Hematopoietic multipotent progenitor cell treated with erythropoietin and hydrocortisone succinate and interleukin-3 and kit ligand, for 6 days (in vitro differentiated cells): ENCODE results near the gene FBXO38.
A peak's percentile ranks its signal among the peaks of the same experiment; 100 is the strongest.

Experiments
- DNase-seq: peaks from one replicate; pipeline ENCODE4 v3.0.0-alpha.2; 2015

The FBXO38 gene

DNA sequence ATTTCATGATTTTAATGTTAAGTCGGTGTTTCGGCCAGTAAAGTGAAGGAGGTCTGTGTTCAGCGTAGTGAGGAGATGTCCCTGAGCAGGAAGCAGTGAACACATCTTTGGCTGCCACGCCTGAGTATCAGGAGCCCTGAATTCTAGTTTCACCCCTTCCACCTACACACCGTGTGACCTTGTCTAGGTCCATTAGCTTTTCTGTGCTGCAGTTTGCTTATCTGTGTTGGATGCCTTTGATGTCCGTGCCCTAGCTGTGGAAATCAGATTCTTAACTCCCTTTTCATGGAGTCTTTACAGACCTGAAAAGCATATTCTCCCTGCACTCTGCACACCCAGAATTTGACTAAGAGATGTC is 601 bp downstream of the FBXO38 start:
- DNase-seq, result peak; percentile 22

DNA sequence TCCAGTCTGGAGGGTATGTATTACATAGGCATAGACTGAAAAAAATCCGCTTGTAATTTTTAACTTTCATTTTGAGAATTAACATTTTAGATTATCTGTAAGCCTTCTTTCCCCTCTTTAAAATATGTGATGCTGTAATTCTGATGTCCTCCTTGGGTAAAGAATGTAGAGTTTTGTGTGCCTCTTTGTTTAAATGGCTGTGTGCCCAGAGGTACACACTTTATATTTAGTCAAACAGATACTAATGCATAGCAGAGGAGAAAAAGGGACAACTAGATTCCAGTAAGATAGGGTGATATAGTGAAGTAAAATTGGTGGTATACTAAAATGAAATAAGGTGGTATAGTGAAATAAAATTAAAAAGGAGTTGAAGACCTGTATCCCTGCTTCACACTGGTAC is 1.3 kb downstream of the FBXO38 start:
- no peak for DNase-seq

DNA sequence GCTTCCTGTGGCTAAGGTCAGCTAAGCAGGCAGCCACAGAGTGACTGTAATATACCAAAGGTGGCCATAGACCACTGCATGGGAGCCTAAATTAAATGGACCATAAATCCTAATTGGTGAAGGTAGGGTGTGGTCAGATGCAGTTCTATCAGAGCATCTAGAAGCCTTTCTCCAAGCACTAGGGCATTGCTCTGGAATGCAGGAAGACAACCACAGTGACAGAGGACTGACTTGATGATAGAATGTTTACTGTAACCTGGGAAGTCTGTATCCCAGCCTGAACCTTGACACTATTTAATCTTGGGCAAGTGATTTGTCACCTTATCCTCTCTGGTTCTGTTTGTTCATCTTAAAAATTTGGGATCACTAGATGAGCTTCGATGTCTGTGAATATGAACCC is 2.3 kb downstream of the FBXO38 start:
- no peak for DNase-seq

DNA sequence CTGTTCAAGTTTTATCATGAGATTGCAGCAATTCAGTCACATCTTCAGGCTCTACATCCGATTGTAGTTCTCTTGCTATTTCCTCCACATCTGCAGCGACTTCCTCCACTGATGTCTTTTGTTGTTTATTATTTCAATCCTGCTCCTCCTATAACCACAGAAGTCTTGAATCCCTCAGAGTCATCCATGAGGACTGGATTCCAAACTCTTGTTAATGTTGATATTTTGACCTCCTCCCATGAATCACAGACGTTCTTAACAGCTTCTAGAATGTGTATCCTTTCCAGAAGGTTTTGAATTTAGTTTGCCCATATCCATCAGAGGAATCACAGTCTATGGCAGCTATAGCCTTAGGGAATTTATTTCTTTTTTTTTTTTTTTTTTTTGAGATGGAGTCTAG is 3.6 kb downstream of the FBXO38 start:
- no peak for DNase-seq

DNA sequence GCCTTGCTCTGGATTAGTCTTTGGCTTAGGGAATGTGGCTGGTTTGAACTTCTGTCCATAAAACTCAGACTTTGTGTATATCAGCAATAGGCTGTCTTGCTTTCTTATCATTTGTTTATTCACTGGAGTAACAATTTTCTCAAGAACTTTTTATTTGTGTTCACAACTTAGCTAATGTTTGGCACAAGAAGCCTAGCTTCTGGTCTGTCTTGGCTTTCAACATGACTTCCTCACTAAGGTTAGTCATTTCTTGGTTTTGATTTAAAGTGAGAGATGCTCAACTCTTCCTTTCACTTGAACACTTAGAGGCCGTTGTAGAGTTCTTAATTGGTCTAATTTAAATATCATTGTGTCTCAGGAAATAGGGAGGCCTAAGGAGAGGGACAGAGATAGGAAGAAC is 4.9 kb downstream of the FBXO38 start:
- DNase-seq, result no peak

DNA sequence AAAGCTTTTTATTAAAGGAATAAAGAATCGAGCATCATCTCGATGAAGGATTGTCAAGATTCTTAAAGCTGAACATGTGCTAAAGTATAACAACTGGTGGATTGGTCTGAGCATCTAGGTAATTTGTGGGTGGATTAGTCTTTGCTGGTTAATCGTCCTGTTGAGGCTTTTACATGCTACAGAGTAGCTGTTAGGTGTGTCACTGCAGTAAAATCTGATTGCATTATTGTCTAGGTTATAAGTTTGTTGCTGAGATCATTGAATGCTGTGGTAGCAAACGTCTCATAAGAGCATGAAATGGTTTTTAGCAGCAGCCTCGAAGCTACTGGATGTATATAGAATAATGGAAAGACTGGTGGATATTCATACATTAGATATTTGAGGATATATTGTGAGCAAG is 7.2 kb downstream of the FBXO38 start:
- no peak for DNase-seq

DNA sequence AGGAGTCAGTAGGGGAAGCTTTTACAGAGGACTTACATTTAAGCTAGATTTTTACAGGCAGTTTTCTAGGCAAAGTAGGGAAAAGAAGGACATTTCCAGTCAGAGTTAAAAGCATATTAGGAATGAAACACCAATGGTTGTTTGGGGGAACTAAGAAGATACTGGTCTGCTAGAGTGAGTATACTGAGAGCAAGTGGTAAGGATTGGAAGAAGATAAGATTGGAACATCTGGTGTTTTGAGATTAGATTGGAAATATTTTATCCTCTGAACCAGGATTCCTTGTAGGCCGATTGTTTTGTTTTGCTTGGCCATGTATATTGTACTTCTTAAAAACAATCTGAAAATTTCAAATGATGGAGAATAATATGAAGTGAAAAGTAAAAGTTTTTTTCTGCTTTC is 7.7 kb downstream of the FBXO38 start:
- DNase-seq, result peak; percentile 14

DNA sequence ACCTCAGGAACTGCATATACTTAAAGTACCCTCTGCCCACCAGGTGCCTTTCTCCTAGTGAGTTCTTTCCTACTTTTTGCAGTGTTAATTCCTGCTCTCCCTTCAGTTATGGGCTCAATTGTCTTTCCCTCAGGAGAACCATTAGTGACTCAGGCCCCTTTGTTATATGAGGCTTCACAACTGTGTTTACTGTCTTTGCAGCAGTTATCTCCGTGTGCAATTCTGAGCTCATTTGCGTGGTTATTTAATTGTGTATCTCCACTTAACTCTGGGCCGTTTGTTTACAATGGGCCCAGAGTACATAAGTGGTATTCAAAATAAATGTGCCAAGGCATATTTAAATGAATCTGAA is 9.6 kb downstream of the FBXO38 start:
- no peak for DNase-seq

DNA sequence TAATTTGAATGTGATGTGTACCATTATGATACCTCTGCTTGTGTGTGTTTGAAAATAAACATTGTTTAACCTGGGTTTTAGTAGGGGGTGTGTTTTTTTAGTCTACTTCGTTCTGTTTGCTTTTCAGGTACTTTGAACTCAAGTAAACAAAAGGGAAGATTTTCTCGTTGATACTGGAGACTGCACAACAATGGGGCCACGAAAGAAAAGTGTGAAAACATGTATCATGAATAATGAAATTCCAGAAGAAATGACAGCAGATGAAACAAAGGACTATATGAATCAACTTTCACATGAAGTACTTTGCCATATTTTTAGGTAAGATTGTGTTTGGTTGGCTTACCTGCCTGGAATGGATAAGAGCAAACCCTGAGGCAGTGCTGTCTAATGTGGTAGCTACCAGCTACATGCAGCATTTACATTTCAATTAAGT is 10.8 kb downstream of the FBXO38 start:
- no peak for DNase-seq

DNA sequence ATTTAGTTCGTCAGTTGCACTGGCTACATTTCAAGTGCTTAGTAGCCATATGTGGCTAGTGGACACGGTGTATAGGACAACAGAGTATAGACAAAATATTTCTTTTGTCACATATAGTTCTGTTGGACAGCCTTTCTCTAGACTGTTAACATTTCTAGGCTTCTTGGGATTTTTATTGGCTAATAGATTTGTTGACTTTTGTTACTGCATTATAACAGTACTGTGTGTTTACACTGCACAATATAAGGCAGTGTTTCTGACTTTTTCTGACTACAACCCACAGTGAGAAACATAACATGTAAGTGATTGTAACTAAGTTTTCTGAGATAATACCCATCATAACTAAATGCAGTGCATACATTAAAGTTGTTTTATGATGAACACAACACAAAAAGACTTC is 11.3 kb downstream of the FBXO38 start:
- no peak for DNase-seq

DNA sequence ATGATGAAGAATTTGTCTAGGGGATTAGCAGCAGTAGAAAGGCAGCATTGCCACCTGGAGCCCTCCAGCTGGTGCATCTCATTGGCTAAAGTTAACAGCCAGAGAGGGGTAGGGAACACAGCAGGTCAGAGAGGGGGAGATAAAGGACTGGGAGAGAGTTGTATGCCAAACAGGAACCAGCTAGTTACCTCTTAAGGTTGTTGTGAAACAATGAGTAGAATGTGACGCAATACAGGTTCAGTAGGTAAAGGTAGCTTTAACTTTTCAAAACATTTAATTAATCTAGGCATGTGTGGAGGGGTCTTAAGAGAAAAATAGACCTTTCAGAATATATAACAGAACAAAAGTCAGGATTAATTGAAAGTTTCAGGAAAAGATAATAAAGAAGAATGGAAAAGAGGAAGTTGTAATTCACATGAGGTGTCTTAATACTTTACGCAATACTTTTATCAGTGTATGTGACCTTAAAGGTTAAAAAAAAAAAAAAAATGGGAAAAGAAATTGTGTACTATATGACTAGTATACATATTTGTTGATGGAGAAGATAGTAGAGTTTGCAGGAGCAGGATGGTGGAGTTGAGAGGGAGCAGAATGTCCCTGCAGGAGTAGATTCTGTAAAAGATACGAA is 14.3 kb downstream of the FBXO38 start:
- peak; percentile 37 for DNase-seq

DNA sequence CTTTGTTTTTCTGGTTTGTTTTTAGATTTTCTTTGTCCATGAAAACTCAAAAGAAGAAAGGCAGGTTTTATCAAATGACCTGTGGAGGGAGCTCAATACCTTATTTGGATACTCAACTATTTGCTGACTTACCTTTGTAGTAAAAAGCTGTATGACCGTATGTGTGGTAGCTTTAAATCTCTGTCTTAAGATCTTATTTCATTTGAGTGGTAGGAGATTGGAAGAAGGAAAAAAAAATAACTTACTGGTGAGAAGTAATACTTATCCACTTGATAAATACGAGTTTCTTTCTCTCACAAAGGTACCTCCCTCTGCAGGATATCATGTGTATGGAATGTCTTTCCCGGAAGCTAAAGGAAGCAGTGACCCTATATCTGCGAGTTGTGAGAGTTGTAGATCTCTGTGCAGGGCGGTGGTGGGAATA is 15.0 kb downstream of the FBXO38 start:
- peak; percentile 21 for DNase-seq

DNA sequence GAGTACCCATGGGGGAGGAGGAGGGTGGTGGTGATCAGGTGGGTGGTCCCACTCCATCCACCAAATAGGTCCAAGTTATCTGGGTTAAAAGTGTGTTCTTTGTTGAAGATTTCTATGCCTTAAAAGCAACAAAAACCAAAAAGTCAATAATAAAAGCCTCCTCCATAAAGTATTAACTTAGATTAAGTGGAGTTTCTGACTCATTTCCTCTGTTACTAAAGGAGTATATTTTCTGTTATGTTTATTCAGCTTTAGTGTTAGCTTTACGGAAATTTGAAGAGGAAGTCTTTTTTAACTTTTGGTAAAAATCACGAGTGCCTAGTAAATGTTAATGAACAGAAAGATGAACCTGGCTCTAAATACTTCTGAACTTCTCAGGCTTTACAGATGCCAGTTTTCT is 17.8 kb downstream of the FBXO38 start:
- no peak for DNase-seq

DNA sequence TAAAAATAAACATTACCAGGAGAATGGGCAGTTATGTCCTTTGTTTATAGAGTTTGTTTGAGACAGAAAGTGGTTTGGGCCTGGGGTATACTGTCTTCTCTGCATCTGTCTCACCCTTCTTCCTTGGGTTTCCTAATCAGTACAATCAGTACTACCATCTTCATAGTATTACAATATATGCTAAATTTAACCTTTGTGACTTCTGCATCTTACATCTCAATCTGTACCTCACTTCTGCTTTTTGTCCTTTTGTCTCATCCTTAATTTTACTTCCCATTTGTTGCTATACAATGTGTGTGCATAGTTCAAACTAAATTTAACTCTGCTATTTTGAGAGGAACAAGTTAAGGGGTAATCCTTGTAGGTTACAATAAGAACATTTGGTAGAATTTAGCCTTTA is 19.6 kb downstream of the FBXO38 start:
- peak; percentile 65 for DNase-seq

DNA sequence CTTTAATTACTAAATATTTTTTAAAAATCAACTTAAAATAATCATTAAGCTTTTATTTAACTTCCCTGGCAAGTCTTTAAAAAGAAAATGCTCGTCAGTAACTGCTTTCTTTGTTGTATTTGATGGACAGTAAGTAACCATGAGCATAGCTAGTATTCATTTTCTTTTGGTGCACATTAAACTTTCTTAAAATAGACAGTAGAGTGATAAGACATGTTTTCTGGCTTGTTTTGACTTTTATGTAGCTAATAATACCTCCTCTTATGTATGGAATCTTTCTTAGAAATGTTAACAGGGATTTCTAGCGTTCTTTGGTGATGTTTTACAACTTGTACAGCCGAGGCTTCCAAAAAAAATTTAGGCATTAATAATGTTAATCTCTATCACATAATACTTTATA is 22.6 kb downstream of the FBXO38 start:
- no peak for DNase-seq

DNA sequence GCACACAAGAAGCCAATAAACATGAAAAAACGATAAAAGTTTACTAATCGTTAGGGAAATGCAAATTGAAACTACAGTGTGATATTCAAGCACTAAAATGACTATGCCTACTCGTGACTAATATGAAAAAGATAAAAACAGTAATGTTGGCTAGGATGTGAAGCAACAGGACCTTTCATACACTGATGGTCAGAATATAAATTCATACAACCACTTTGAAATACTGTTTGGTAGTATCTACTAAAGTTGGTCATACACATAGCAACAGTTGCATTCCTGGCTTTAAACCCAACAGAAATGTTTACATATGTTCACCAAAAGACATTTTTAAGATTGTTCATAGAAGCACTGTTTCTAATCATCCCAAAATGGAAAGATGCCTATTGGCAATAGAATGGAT is 24.3 kb downstream of the FBXO38 start:
- DNase-seq, result no peak

DNA sequence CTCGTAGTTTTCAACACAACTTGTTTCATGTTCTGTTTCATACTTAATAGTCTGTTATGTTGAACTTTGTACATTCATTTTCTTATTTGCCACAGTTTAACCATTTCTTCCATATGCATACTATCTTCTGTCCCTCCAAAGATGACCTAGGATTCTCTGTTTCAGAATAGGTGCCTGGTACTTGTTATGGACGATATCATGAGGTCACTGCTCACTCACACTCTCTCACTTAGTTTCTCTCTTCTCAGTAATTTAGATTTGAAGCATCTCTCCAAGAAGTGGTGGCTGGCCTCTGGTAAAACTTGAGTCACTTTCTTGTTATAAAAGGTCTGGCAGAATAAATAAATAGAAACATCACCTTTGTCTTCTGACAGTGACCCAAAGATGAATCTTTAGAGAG is 28.4 kb downstream of the FBXO38 start:
- no peak for DNase-seq

DNA sequence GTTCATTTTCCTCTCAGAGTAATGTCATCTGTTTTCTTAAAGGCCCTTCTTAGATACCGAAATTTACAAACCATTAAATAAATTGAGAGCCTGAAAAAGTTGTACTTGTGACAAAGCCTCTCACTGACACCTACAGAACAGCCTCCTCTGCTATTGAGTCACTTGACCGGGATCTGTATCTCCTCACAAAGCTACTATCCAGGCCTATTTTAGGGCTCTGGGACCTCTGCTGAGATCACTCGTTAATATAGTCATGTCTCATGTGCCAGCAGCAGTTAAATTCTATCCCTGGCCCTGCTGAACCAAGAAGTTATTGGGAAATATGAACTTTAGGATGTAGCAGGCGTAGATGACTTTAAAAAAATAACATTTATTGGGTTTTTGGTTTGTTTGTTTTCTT is 31.1 kb downstream of the FBXO38 start:
- no peak for DNase-seq

DNA sequence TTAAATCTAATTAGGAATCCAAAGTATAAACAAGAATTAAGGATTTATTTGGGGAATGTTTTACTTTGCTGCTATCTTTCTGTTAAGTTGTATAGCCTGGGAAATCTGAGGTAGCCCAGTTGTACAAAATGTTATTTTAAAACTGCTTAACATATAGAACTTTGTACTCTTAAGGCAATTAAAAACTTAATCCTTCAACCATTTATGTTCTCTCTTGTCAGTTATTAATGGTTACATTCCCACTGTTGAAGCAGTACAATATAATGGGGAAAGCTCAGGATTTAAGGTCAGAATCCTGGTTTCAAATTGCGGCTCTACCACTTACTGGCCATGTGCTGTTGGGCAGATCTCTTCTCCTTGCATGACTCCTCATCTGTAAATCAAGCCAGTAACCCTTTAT is 32.7 kb downstream of the FBXO38 start:
- no peak for DNase-seq

DNA sequence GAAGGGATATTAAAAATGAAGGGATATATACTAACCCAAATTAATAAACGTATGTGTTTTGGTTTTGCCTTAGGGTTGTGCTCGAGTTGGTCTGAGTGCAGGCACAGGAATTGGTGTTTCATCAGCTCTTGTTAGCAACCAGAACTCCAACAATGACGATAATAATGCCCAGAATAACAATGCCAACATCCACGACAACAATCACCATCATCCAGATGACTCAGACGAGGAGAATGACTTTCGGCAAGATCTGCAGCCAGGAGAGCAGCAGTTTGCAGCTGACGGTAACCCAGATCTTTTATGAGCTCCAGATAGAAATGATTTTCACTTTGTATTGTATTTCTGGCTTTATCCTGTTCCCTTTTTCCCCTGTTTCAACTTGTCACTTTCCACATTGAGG is 33.2 kb downstream of the FBXO38 start:
- no peak for DNase-seq

DNA sequence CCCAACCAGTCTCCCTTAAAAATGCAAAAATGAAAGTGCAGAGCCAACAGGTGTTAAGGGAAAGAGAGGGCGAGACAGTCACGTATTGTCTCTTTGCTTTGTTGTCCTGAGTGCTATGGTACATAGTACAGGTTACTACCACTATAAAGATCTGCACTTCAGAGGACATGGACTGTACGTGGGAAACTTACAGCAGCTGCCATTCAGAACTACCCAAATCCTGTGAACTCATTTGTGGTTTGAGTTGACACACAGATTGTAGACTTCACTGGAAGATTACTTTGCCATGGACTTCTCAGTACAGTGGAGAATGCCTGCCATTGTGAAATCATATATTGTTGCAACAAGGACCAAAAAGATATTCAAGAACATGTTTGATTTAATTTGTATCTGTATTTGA is 34.8 kb downstream of the FBXO38 start:
- DNase-seq, result no peak

DNA sequence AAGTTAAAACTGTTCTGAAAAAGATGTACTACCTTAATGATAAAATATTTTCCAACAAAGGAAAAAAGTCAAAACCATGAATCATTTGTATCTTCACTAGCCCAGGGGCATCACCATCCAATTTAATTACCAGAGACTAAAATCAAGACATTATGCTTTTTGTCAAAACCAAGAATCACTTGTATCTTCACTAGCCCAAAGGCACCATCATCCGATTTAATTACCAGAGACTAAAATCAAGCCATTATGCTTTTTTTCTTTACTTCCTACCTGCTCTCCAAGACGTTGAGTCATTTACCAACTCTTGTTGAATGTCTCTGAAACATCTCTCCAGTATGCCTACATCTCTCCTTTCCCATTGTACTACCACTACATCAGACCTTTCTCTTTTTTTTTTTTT is 37.9 kb downstream of the FBXO38 start:
- no peak for DNase-seq

DNA sequence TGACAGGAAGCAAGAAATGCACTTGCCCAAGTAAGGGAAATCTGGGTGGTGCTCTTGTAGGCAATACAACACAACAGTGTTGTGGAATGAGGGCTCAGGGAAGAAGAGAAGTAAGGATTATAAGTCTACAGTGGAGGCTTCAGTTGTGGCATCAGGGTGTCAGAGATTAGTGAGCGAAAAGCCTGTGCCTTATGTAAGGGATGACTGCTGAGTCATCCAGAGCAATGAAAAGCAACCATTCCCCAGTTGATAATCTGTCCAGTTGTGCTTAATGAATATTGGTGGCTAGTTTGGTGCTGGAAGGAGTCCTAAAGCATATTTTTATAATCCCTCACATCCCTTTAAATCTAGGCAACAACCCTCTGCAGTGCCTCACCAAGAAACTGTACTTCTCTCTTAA is 42.0 kb downstream of the FBXO38 start:
- peak; percentile 42 for DNase-seq

DNA sequence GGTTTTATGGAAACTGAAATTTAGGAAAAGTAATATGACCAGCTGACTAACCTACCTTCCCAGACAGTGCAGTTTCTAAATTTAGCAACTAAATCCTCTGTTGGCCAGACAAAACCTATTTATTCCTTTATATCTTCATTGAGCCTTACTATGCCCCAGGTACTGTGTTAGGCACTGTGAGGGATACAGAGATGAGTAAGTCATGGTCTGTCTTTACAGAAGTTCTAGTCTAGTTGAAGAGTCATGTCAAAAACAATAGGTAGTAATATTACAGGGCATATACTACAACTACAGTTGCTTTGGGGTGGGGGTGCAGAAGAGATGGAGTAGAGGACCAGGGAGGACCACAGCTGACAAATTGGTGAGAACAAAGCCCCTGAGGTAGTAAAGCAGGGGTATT is 42.8 kb downstream of the FBXO38 start:
- no peak for DNase-seq

DNA sequence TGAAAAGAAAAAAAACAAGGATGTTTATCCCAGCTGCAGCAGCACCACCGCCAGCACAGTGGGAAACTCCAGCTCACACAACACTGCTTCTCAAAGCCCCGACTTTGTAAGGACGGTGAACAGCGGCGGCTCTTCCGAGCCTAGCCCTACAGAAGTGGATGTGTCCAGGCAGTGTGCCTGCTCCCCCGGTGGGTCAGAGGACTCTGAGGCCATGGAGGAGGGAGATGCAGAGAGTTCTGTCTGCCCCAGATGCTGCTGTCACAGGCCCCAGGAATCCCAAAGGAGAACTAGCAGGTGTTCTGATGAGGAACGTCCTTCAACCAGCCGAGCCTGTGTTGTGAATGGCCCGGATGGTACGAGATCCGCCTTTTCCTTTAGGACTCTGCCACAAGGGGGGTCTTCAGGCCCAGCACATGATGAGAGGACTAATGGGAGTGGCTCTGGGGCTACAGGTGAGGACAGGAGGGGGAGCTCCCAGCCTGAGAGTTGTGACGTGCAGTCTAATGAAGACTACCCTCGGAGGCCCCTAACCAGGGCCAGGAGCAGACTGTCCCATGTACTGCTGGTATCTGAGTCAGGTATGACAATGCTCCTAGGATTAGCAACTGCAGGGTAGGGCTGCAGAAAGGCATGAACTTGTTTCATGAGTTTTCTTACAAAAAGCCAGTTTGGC is 43.7 kb downstream of the FBXO38 start:
- no peak for DNase-seq
